Lower leg skin (tissue), 3 donors: ENCODE data around the gene CUTA.

Source experiments
- POLR2A ChIP-seq, 2 donors: fragments of 450-650 bp; IDR thresholded peaks; one replicate each; pipeline ENCODE4 v1.6.1; 2016 to 2017; ENCODE audit warnings: antibody characterized with exemption in 2 of 2, mild to moderate bottlenecking in 1 of 2, moderate library complexity in 1 of 2
- TF ChIP-seq, protein P1 (sequence below), 3 donors: fragments of 450-650 bp; IDR thresholded peaks; one replicate each; pipeline ENCODE4 v1.5.1; 2016; ENCODE audit warnings: antibody characterized with exemption in 3 of 3, mild to moderate bottlenecking in 3 of 3, moderate library complexity in 2 of 3

DNA sequence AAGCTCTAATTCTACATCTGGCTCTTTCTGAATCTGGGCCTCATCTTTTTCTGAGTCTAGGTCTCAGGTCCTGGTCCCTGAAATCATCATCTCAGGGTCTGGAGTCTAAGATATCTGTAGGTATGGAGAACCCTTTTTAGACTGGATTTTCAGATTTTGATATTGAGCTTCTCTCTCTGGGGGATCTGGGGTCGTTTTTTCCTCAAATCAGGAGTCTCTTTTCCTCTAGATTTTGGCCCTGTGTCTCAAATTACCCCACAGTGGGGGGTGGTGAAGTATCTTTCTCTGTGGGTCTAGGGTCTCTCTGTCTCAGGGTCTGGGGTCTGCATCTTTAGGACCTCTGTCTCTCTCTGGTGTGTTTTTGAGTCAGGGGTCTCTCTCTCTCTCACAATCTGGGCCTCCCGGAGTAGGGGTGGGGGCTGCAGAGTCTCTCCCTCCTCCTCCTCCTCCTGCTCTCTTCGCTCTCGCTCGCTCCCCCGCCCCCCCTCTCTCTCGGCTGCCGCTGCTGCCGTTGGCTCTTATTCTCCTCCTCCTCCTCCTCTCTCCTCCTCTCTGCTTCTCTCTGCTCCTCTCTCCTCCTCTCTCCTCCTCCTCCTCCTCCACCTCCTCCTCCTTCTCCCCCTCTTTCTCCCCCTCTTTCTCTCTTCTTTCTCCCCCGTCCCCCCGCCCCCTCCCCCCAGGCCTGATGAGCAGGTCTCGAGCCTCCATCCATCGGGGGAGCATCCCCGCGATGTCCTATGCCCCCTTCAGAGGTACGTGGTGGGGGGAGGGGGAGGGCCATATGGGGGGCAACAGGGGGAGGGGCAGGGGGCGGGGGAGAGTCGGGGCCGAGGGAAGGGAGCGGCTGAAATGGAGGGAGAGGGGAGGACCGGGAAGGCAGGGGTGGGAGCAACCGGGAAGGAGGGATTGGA lies 1.9 kb upstream of the CUTA start, which contains the start of gene SYNGAP1:
- no peak for TF ChIP-seq POLR2A (IDR thresholded peaks at IDR 0.05)
- TF ChIP-seq, protein P1, sequence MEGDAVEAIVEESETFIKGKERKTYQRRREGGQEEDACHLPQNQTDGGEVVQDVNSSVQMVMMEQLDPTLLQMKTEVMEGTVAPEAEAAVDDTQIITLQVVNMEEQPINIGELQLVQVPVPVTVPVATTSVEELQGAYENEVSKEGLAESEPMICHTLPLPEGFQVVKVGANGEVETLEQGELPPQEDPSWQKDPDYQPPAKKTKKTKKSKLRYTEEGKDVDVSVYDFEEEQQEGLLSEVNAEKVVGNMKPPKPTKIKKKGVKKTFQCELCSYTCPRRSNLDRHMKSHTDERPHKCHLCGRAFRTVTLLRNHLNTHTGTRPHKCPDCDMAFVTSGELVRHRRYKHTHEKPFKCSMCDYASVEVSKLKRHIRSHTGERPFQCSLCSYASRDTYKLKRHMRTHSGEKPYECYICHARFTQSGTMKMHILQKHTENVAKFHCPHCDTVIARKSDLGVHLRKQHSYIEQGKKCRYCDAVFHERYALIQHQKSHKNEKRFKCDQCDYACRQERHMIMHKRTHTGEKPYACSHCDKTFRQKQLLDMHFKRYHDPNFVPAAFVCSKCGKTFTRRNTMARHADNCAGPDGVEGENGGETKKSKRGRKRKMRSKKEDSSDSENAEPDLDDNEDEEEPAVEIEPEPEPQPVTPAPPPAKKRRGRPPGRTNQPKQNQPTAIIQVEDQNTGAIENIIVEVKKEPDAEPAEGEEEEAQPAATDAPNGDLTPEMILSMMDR (IDR thresholded peaks at IDR 0.05) = no peak
